Lower leg skin (tissue), 4 donors: ENCODE data around the gene SPAG7. TPM values are rescaled to one million over a fixed set of nuclear protein-coding genes. Genes with fewer than 3 reads are reported as not detected.
A peak's percentile ranks its signal among the peaks of the same experiment; 100 is the strongest.

Source experiments
- DNase-seq, 2 donors: peaks; one replicate each; pipeline ENCODE4 v3.0.0-alpha.2; 2019; ENCODE audit warnings: low spot score in 2 of 2
- H3K4me3 ChIP-seq: fragments of 200-600 bp; sonication (generic); 2 replicates; pipeline ENCODE4 v1.5.1; 2017; ENCODE audit warnings: mild to moderate bottlenecking, low read depth; ENCODE audit not compliant: poor library complexity, severe bottlenecking
- POLR2A ChIP-seq, 2 donors: fragments of 450-650 bp; IDR thresholded peaks; one replicate each; pipeline ENCODE4 v1.6.1; 2016 to 2017; ENCODE audit warnings: antibody characterized with exemption in 2 of 2, mild to moderate bottlenecking in 1 of 2, moderate library complexity in 1 of 2
- WGBS, 2 donors: methylation state at CpG; one replicate each; pipeline ENCODE4 v1.1.5; 2018; 5-methylcytosine and 5-hydroxymethylcytosine counted together
- intact Hi-C: fragments of 100-400 bp; cut with DNase I; formaldehyde crosslinking; loops from one replicate; pipeline ENCODE4 v1.15.0; 2023; ENCODE audit warnings: low total_unique reads
- total RNA-seq, 4 donors: library from RNA; depleted of rRNA; stranded (reverse); fragments of >200 nt; gene quantifications; one replicate each; pipeline ENCODE4 v1.1.0, GENCODE V29; 2016
- TF ChIP-seq, protein P1 (sequence below), 3 donors: fragments of 450-650 bp; IDR thresholded peaks; one replicate each; pipeline ENCODE4 v1.5.1; 2016; ENCODE audit warnings: antibody characterized with exemption in 3 of 3, mild to moderate bottlenecking in 3 of 3, moderate library complexity in 2 of 3

The SPAG7 gene
- total RNA-seq, 4 donors from 2014 or later, result 35.1 to 64.0 (median 51.7) TPM

DNA sequence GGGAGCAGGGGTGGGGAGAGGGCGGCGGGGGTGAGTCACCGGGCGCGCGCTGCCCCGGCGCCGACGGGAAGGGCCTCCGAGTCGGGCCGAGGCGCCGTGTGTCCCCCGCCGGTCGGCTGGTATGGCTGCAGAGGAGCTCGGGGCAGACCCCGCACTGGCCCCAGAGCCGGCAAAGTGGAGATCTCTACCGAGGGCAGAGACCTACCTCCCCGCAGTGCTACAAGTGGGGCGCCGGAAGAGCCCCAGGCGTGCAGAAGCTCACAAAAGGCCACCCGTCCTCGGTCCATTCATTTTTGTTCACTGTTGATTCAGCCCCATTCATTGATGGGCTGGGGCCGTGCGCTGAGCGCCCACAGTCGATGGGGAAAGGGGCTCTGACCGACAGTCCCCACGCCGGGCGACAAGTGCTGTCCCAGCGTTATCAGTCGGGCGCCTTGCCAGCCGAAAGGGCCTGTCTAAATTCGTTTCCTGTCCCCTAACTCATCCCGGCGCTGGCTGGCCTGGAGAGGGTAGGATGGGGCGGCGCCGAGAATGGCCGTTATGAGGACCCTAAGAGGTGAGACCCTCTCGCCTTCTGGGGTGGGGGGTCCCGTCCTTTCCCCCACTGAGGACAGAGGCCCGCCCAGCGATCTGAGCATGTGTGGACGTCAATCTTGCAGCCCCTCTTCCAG lies 17.4 kb downstream of the SPAG7 start:
- intact Hi-C loops, result no loop called here
- H3K4me3 ChIP-seq, result peak overlapping the region; percentile 44
- no peak for TF ChIP-seq POLR2A (IDR thresholded peaks at IDR 0.05)
- WGBS, 2 donors, result 18 to 20% methylated on average over 24 to 28 of the region's 52 CpGs
- DNase-seq, result peak in 1 of 2 donors; percentile 94

- TF ChIP-seq POLR2A (IDR thresholded peaks at IDR 0.05), result no peak
- TF ChIP-seq, protein P1, sequence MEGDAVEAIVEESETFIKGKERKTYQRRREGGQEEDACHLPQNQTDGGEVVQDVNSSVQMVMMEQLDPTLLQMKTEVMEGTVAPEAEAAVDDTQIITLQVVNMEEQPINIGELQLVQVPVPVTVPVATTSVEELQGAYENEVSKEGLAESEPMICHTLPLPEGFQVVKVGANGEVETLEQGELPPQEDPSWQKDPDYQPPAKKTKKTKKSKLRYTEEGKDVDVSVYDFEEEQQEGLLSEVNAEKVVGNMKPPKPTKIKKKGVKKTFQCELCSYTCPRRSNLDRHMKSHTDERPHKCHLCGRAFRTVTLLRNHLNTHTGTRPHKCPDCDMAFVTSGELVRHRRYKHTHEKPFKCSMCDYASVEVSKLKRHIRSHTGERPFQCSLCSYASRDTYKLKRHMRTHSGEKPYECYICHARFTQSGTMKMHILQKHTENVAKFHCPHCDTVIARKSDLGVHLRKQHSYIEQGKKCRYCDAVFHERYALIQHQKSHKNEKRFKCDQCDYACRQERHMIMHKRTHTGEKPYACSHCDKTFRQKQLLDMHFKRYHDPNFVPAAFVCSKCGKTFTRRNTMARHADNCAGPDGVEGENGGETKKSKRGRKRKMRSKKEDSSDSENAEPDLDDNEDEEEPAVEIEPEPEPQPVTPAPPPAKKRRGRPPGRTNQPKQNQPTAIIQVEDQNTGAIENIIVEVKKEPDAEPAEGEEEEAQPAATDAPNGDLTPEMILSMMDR (IDR thresholded peaks at IDR 0.05), result peak in 1 of 3 donors; percentile 65
- WGBS, 2 donors, result 1% methylated on average over 23 to 32 of the region's 75 CpGs
- intact Hi-C loops, result no loop called here
- peak overlapping the region; percentile 44 for H3K4me3 ChIP-seq
- DNase-seq, result peak; percentile 71 to 95
Observed at GRCh38 chr17:4949321-4950074, 18.1 kb downstream of the SPAG7 start.

DNA sequence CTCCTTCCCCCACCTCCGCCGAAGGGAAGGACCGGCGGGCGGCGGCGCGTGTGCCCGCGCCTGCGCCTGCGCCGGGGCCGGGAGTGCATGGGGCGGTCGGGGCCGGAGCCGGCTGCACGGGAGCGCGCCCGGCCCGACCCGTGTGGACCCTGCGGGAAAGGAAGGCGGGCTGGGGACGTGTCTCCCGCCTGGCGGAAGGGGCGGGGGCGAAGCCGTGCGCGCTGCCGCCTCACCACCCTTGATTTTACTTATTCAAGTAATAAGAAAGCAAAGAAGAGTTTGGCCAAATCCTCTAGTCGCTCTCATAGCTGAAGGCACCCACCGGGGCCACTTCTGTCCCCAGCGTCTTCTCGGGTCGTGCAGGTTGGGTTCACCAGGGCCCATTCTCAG lies 18.7 kb downstream of the SPAG7 start:
- intact Hi-C loops, result no loop called here
- DNase-seq, result peak; percentile 70 to 96
- TF ChIP-seq, protein P1 (IDR thresholded peaks at IDR 0.05), result no peak
- no peak for TF ChIP-seq POLR2A (IDR thresholded peaks at IDR 0.05)
- WGBS, 2 donors, result 0% methylated on average over 21 to 40 of the region's 40 CpGs
- peak overlapping the region; percentile 44 for H3K4me3 ChIP-seq

GRCh38 chr17:4948166-4948930 lies 19.3 kb downstream of the SPAG7 start, which contains the start of gene PFN1:
TSS of gene PFN1 (minus strand) at chr17:4948530. CDS start at chr17:4948394, 136 bp downstream.
- peak within 1 kb of the TSS; percentile 99 for H3K4me3 ChIP-seq
- 0% methylated on average over 11 to 48 of the region's 59 CpGs for WGBS, 2 donors
- intact Hi-C loops, result no loop called here
- TF ChIP-seq, protein P1 (IDR thresholded peaks at IDR 0.05), result no peak
- TF ChIP-seq POLR2A (IDR thresholded peaks at IDR 0.05), result peak in 1 of 2 donors; percentile 54
- DNase-seq, result peak; percentile 92 to 97

GRCh38 chr17:4947411-4948165 lies 20.0 kb downstream of the SPAG7 start:
- WGBS, 2 donors, result 0% methylated on average over 27 to 37 of the region's 56 CpGs
- H3K4me3 ChIP-seq, result peak overlapping the region; percentile 99
- TF ChIP-seq POLR2A (IDR thresholded peaks at IDR 0.05), result no peak
- DNase-seq, result peak; percentile 35 to 93
- intact Hi-C loops, result no loop called here

DNA sequence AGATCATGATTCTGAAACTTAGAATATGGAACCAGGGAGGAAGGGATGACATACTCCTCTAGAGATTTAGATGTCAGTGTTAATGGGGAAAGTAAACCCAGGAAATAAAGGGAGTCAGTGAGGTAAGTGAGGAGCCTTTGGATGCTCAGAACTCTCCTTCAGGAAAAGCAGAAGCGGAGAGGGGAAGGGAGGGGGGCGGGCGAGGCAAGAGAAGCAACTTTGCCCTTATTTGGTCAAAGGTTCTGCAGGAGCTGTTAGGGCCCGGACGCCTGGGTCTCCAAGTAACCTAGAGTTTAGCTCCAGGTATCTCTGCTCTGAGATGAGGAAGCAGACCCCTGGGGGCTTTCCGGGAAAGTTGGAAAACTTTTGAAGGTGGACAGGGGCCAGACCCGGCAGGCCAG lies 20.6 kb downstream of the SPAG7 start:
- no peak for DNase-seq
- TF ChIP-seq, protein P1 (IDR thresholded peaks at IDR 0.05), result no peak
- TF ChIP-seq POLR2A (IDR thresholded peaks at IDR 0.05), result no peak
- intact Hi-C loops, result no loop called here

More for the DNA sequence above, 20.6 kb downstream of the SPAG7 start:
- H3K4me3 ChIP-seq, result peak overlapping the region; percentile 99
- WGBS, 2 donors, result 0 to 1% methylated on average over 7 of the region's 7 CpGs
